H1 (cell line): ENCODE results near the gene SYNE4. TPM values are rescaled to one million over a fixed set of nuclear protein-coding genes. Genes with fewer than 3 reads are reported as not detected.

Source experiments
- CTCF ChIA-PET: fragments of 300-600 bp; sonication (Branson Sonifier 250); formaldehyde crosslinking; loops from one replicate; lab custom pipeline; 2021; ENCODE audit not compliant: partially characterized antibody; lab: Charles Lee
- POLR2A ChIA-PET: fragments of 300-600 bp; sonication (Branson Sonifier 250); formaldehyde crosslinking; loops from one replicate; lab custom pipeline; 2021; ENCODE audit warnings: inconsistent platforms; ENCODE audit not compliant: partially characterized antibody; lab: Charles Lee
- DNase-seq, 2 experiments: peaks; one replicate each; pipeline versions ENCODE4 v3.0.0 to v3.0.0-alpha.2; 2010 to 2022; ENCODE audit warnings: low spot score in 2 of 2, low read depth in 1 of 2, mixed read lengths in 1 of 2
- FAIRE-seq: peaks from 2 replicates; lab custom pipeline; 2011; peaks lifted over from hg19 to GRCh38; lab: Jason Lieb, UNC
- H2AFZ ChIP-seq: 2 replicates; pipeline ENCODE4 v1.8.1; 2012; ENCODE audit warnings: low read length, inconsistent platforms
- H2AK5ac ChIP-seq: 2 replicates; pipeline ENCODE4 v1.6.1; 2013; ENCODE audit warnings: low read depth, low read length
- H2BK120ac ChIP-seq: replicated peaks from 2 replicates; pipeline ENCODE3; 2013; ENCODE audit warnings: low read depth, low read length, inconsistent platforms
- H2BK12ac ChIP-seq: 2 replicates; pipeline ENCODE4 v1.6.1; 2013; ENCODE audit warnings: low read depth, low read length
- H2BK15ac ChIP-seq: 2 replicates; pipeline ENCODE4 v1.6.1; 2013; ENCODE audit warnings: low read length
- H2BK20ac ChIP-seq: 2 replicates; pipeline ENCODE4 v1.6.1; 2013; ENCODE audit warnings: low read length
- H2BK5ac ChIP-seq: 2 replicates; pipeline ENCODE4 v1.6.1; 2013; ENCODE audit warnings: low read depth, low read length
- H3K14ac ChIP-seq: 2 replicates; pipeline ENCODE4 v1.6.1; 2013; ENCODE audit warnings: inconsistent platforms; ENCODE audit not compliant: insufficient read length
- H3K18ac ChIP-seq: 2 replicates; pipeline ENCODE4 v1.6.1; 2013; ENCODE audit warnings: low read length; ENCODE audit errors: extremely low read depth
- H3K23ac ChIP-seq: 2 replicates; pipeline ENCODE4 v1.6.1; 2013; ENCODE audit warnings: inconsistent platforms; ENCODE audit not compliant: insufficient read length
- H3K23me2 ChIP-seq: 2 replicates; pipeline ENCODE4 v1.6.1; 2013; ENCODE audit warnings: low read depth, low read length
- H3K27ac ChIP-seq: 2 replicates; pipeline ENCODE4 v1.6.1; 2011; ENCODE audit warnings: low read depth, low read length, inconsistent platforms
- H3K27me3 ChIP-seq, 4 experiments: replicated peaks in 1 of 4; 1 replicate in 1 of 4; 2 replicates in 3 of 4; pipeline versions ENCODE4 v1.6.1 to v1.8.1; 2011 to 2013; ENCODE audit warnings: low read length in 3 of 4, mild to moderate bottlenecking in 3 of 4, inconsistent platforms in 2 of 4, mixed read lengths in 2 of 4, moderate library complexity in 1 of 4; ENCODE audit not compliant: control insufficient read depth in 3 of 4, insufficient read depth in 3 of 4; ENCODE audit errors: extremely low read depth in 1 of 4
- H3K36me3 ChIP-seq, 4 experiments: 2 replicates each; pipeline versions ENCODE4 v1.6.1 to v1.8.1; 2011 to 2013; ENCODE audit warnings: mild to moderate bottlenecking in 4 of 4, low read length in 3 of 4, moderate library complexity in 2 of 4, control low read depth in 1 of 4, inconsistent platforms in 1 of 4; ENCODE audit not compliant: insufficient read depth in 4 of 4, control insufficient read depth in 2 of 4
- H3K4ac ChIP-seq: replicated peaks from 2 replicates; pipeline ENCODE3; 2013; ENCODE audit warnings: low read length, low read depth, mixed read lengths, inconsistent platforms; ENCODE audit not compliant: insufficient read length
- H3K4me1 ChIP-seq, 4 experiments: replicated peaks in 1 of 4; 1 replicate in 1 of 4; 2 replicates in 3 of 4; pipeline versions ENCODE4 v1.6.1 to v1.8.1; 2011 to 2013; ENCODE audit warnings: low read length in 3 of 4, inconsistent platforms in 2 of 4, mixed read lengths in 1 of 4; ENCODE audit not compliant: insufficient read depth in 4 of 4, control insufficient read depth in 3 of 4
- H3K4me2 ChIP-seq, 2 experiments: 2 replicates each; pipeline versions ENCODE4 v1.6.1 to v1.8.1; 2011 to 2013; ENCODE audit warnings: low read depth in 2 of 2, low read length in 2 of 2, control low read depth in 1 of 2, inconsistent platforms in 1 of 2, mild to moderate bottlenecking in 1 of 2; ENCODE audit not compliant: insufficient read depth in 1 of 2
- H3K4me3 ChIP-seq, 4 experiments: fragments of 200-600, 300-600 bp in 1 of 4; sonication (generic), shearing (Covaris generic), sonication (Bioruptor Twin) in 1 of 4; 2 replicates each; pipeline versions ENCODE4 v1.5.1 to v1.8.1; 2011 to 2016; ENCODE audit warnings: low read length in 4 of 4, low read depth in 3 of 4, control low read depth in 2 of 4, inconsistent platforms in 2 of 4, mild to moderate bottlenecking in 2 of 4, mixed read lengths in 1 of 4, moderate library complexity in 1 of 4; ENCODE audit not compliant: insufficient read depth in 2 of 4; ENCODE audit errors: extremely low read depth in 1 of 4
- H3K56ac ChIP-seq: replicated peaks from 2 replicates; pipeline ENCODE3; 2013; ENCODE audit warnings: low read depth, mild to moderate bottlenecking, mixed read lengths, low read length, inconsistent platforms; ENCODE audit not compliant: insufficient read length
- H3K79me1 ChIP-seq: 2 replicates; pipeline ENCODE4 v1.6.1; 2013; ENCODE audit warnings: low read depth, low read length, control low read depth
- H3K79me2 ChIP-seq, 2 experiments: 2 replicates each; pipeline versions ENCODE4 v1.6.1 to v1.8.1; 2012 to 2013; ENCODE audit warnings: low read length in 2 of 2, mild to moderate bottlenecking in 2 of 2, inconsistent platforms in 1 of 2; ENCODE audit not compliant: insufficient read depth in 2 of 2, control insufficient read depth in 1 of 2
- H3K9ac ChIP-seq, 4 experiments: replicated peaks in 1 of 4; 1 replicate in 1 of 4; 2 replicates in 3 of 4; pipeline versions ENCODE4 v1.6.1 to v1.8.1; 2011 to 2013; ENCODE audit warnings: low read depth in 3 of 4, low read length in 3 of 4, control low read depth in 2 of 4, mild to moderate bottlenecking in 2 of 4, moderate library complexity in 2 of 4, inconsistent platforms in 1 of 4; ENCODE audit errors: extremely low read depth in 1 of 4
- H3K9me3 ChIP-seq, 2 experiments: 2 replicates each; pipeline versions ENCODE4 v1.6.1 to v1.8.1; 2012 to 2013; ENCODE audit warnings: mild to moderate bottlenecking in 2 of 2, moderate library complexity in 2 of 2, control low read depth in 1 of 2, inconsistent platforms in 1 of 2, low read depth in 1 of 2, low read length in 1 of 2, mixed read lengths in 1 of 2; ENCODE audit not compliant: insufficient read depth in 2 of 2
- H4K20me1 ChIP-seq, 2 experiments: replicated peaks in 1 of 2; 2 replicates each; pipeline versions ENCODE3 to v1.8.1; 2011 to 2013; ENCODE audit warnings: inconsistent platforms in 2 of 2, low read length in 2 of 2, mild to moderate bottlenecking in 1 of 2; ENCODE audit not compliant: insufficient read depth in 2 of 2, control insufficient read depth in 1 of 2
- H4K5ac ChIP-seq: 2 replicates; pipeline ENCODE4 v1.6.1; 2013; ENCODE audit warnings: low read length, low read depth, mixed read lengths, inconsistent platforms; ENCODE audit not compliant: insufficient read length
- H4K8ac ChIP-seq: 2 replicates; pipeline ENCODE4 v1.8.0; 2013; ENCODE audit warnings: mild to moderate bottlenecking, moderate library complexity, low read length, inconsistent platforms; ENCODE audit not compliant: insufficient read depth; ENCODE audit errors: extremely low read depth
- H4K91ac ChIP-seq: replicated peaks from 2 replicates; pipeline ENCODE3; 2013; ENCODE audit warnings: low read length, mixed read lengths, inconsistent platforms; ENCODE audit not compliant: insufficient read length
- ASH2L ChIP-seq: fragments of 200-600, 300-600 bp; sonication (generic); IDR thresholded peaks from one replicate; pipeline ENCODE4 v1.7.1; 2017; ENCODE audit warnings: low read length
- JUN ChIP-seq: IDR thresholded peaks from 2 replicates; pipeline ENCODE4 v1.6.1; 2011; ENCODE audit warnings: low read depth, mild to moderate bottlenecking, improper control_type of control experiment, low read length
- KDM5A ChIP-seq: fragments of 200-600 bp; IDR thresholded peaks from 2 replicates; pipeline ENCODE4 v1.7.1; 2012; ENCODE audit warnings: mild to moderate bottlenecking, low read length, inconsistent platforms, mixed read lengths
- NRF1 ChIP-seq: IDR thresholded peaks from 2 replicates; pipeline ENCODE4 v1.6.1; 2011; ENCODE audit warnings: mild to moderate bottlenecking, low read depth, low read length, improper control_type of control experiment
- PHF8 ChIP-seq: fragments of 200-600 bp; sonication (generic); conservative IDR thresholded peaks from 2 replicates; pipeline ENCODE4 v1.7.1; 2012; ENCODE audit warnings: low read depth, mild to moderate bottlenecking, inconsistent platforms, low read length, moderate library complexity
- TCF12 ChIP-seq: IDR thresholded peaks from 2 replicates; pipeline ENCODE4 v1.6.1; 2011; ENCODE audit warnings: low read depth, mild to moderate bottlenecking, low read length
- WGBS, 2 experiments: shearing (Covaris generic) in 1 of 2; methylation state at CpG; one replicate each; pipeline versions ENCODE4 v1.1.6 to v1.1.7; 2013 to 2015; ENCODE audit warnings: low lambda C conversion rate in 2 of 2, mixed read lengths in 2 of 2, inconsistent platforms in 1 of 2, low coverage in 1 of 2, missing lambda C conversion rate in 1 of 2; ENCODE audit not compliant: insufficient replicate concordance in 2 of 2, insufficient coverage in 1 of 2, insufficient read length in 1 of 2; ENCODE audit errors: extremely low coverage in 1 of 2, missing lambda C conversion rate in 1 of 2; 5-methylcytosine and 5-hydroxymethylcytosine counted together
- polyA plus RNA-seq, 7 experiments: library from polyadenylated mRNA; depleted of rRNA in 3 of 7; stranded (reverse) in 5 of 7; unstranded in 2 of 7; fragments of >200 nt in 5 of 7; fragments of 200-250 nt in 2 of 7; gene quantifications; 1 replicate in 5 of 7; 2 replicates in 1 of 7; 4 replicates in 1 of 7; pipeline versions ENCODE4 v1.2.1 to v1.2.3, GENCODE V29; 2011 to 2013; ENCODE audit warnings: missing spikeins in 2 of 7, mixed read lengths in 2 of 7
- total RNA-seq: library from RNA; stranded (reverse); fragmentation: NEBNext Ultra II Directional; extraction: Animal tissue kit (Norgen Biotek cat#: 25700); gene quantifications from 2 replicates; pipeline ENCODE4 v1.2.1, GENCODE V29; 2021

Gene SYNE4
- total and polyA plus RNA-seq, 2 of the 8 experiments (the other 6 are each of a cell fraction or from before 2014, with no cell fraction given) = 20.8 to 22.6 TPM

GRCh38 chr19:36025541-36025940 is 16.9 kb upstream of the SYNE4 start:
- WGBS, 2 experiments = 83% methylated on average over 1 of the region's 1 CpG; no CpG with 5 or more reads in 1 of the 2 experiments
- H4K20me1 ChIP-seq = peaks cover 0 to 9% of the 10 kb centered on the region in 2 experiments
- no peaks in the 10 kb centered on the region for H3K9me3 ChIP-seq
- H3K23me2 ChIP-seq = no peaks in the 10 kb centered on the region
- H4K91ac ChIP-seq = no peak overlapping the region
- H3K4me3 ChIP-seq = no peak overlapping the region
- no peak overlapping the region for H2AK5ac ChIP-seq
- H2BK5ac ChIP-seq = no peak overlapping the region
- H3K23ac ChIP-seq = no peak overlapping the region
- no peak overlapping the region for H4K8ac ChIP-seq
- no peaks in the 10 kb centered on the region for H3K4me1 ChIP-seq
- H2AFZ ChIP-seq = no peak overlapping the region
- no peak overlapping the region for H2BK120ac ChIP-seq
- ChIA-PET POLR2A (interaction anchor here (1.6 kb wide), 1 partner anchor 17 kb away, joined by 3 read pairs; the partner anchor contains the start of gene SYNE4), CTCF (no interaction called here)
- DNase-seq (no peak), FAIRE-seq (no peak)
- H3K4me2 ChIP-seq = no peak overlapping the region
- H3K79me2 ChIP-seq = no peaks in the 10 kb centered on the region
- H3K27ac ChIP-seq = no peak overlapping the region
- peaks cover 0 to 26% (median 5%) of the 10 kb centered on the region in 4 experiments; a peak in 4 of 8 replicates for H3K36me3 ChIP-seq
- H2BK20ac ChIP-seq = no peak overlapping the region
- no peak overlapping the region for H3K9ac ChIP-seq
- no peak overlapping the region for H2BK15ac ChIP-seq
- no peaks in the 10 kb centered on the region; a peak in 1 of 7 replicates for H3K27me3 ChIP-seq
- H3K18ac ChIP-seq = no peak overlapping the region
- H3K14ac ChIP-seq = no peak overlapping the region
- no peak overlapping the region for H2BK12ac ChIP-seq
- H4K5ac ChIP-seq = no peak overlapping the region
- H3K4ac ChIP-seq = no peak overlapping the region
- no peaks in the 10 kb centered on the region for H3K79me1 ChIP-seq
- H3K56ac ChIP-seq = no peak overlapping the region
- TF ChIP-seq NRF1 (no peak), KDM5A (no peak), JUN (no peak), PHF8 (no peak), ASH2L (no peak), TCF12 (no peak)
